ENCODE data around the gene WWOX. TPM values are rescaled to one million over a fixed set of nuclear protein-coding genes. Genes with fewer than 3 reads are reported as not detected.

Gene WWOX
- total and polyA plus RNA-seq, 2 of the 13 experiments (the other 11 are each of a cell fraction or from before 2014, with no cell fraction given): 9.1 to 37.4 TPM

DNA sequence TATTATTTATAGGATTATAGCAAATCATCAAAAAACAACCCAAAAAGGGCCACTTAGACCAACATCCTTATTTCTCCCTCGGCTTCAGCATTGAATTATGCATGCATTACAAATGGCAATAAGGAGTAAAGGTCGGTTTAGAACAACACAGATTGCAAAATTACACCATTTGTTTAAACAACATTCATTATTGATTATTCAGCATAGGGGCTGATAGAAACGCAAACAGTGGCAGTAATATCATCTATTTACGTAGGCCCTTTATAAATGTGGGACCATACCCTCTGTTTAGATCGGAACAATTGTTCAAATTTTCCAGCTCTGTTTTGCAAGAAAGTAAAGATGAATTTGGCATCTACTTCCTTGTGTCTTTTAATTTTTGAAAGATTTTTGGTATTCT, 153.3 kb downstream of the WWOX start (continued):
- TF ChIP-seq, protein P1, sequence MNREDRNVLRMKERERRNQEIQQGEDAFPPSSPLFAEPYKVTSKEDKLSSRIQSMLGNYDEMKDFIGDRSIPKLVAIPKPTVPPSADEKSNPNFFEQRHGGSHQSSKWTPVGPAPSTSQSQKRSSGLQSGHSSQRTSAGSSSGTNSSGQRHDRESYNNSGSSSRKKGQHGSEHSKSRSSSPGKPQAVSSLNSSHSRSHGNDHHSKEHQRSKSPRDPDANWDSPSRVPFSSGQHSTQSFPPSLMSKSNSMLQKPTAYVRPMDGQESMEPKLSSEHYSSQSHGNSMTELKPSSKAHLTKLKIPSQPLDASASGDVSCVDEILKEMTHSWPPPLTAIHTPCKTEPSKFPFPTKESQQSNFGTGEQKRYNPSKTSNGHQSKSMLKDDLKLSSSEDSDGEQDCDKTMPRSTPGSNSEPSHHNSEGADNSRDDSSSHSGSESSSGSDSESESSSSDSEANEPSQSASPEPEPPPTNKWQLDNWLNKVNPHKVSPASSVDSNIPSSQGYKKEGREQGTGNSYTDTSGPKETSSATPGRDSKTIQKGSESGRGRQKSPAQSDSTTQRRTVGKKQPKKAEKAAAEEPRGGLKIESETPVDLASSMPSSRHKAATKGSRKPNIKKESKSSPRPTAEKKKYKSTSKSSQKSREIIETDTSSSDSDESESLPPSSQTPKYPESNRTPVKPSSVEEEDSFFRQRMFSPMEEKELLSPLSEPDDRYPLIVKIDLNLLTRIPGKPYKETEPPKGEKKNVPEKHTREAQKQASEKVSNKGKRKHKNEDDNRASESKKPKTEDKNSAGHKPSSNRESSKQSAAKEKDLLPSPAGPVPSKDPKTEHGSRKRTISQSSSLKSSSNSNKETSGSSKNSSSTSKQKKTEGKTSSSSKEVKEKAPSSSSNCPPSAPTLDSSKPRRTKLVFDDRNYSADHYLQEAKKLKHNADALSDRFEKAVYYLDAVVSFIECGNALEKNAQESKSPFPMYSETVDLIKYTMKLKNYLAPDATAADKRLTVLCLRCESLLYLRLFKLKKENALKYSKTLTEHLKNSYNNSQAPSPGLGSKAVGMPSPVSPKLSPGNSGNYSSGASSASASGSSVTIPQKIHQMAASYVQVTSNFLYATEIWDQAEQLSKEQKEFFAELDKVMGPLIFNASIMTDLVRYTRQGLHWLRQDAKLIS (CRISPR knock-in tag; IDR thresholded peaks at IDR 0.05): no peak
- TF ChIP-seq KMT2B (CRISPR knock-in tag; IDR thresholded peaks at IDR 0.05): 0 out of 2 replicates have a peak, but pooled peaks have one; percentile 56
- TF ChIP-seq, protein P2, sequence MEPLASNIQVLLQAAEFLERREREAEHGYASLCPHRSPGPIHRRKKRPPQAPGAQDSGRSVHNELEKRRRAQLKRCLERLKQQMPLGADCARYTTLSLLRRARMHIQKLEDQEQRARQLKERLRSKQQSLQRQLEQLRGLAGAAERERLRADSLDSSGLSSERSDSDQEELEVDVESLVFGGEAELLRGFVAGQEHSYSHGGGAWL (CRISPR knock-in tag; IDR thresholded peaks at IDR 0.05): no peak
- TF ChIP-seq TOE1 (CRISPR knock-in tag; IDR thresholded peaks at IDR 0.05): peak; percentile 62; the same call in 1 of the 2 replicates
- TF ChIP-seq CHD2 (IDR thresholded peaks at IDR 0.05; ENCODE audit: low read depth, low read length): no peak
- no peak for TF ChIP-seq ZNF7 (CRISPR knock-in tag; IDR thresholded peaks at IDR 0.05)
- TF ChIP-seq, protein P3, sequence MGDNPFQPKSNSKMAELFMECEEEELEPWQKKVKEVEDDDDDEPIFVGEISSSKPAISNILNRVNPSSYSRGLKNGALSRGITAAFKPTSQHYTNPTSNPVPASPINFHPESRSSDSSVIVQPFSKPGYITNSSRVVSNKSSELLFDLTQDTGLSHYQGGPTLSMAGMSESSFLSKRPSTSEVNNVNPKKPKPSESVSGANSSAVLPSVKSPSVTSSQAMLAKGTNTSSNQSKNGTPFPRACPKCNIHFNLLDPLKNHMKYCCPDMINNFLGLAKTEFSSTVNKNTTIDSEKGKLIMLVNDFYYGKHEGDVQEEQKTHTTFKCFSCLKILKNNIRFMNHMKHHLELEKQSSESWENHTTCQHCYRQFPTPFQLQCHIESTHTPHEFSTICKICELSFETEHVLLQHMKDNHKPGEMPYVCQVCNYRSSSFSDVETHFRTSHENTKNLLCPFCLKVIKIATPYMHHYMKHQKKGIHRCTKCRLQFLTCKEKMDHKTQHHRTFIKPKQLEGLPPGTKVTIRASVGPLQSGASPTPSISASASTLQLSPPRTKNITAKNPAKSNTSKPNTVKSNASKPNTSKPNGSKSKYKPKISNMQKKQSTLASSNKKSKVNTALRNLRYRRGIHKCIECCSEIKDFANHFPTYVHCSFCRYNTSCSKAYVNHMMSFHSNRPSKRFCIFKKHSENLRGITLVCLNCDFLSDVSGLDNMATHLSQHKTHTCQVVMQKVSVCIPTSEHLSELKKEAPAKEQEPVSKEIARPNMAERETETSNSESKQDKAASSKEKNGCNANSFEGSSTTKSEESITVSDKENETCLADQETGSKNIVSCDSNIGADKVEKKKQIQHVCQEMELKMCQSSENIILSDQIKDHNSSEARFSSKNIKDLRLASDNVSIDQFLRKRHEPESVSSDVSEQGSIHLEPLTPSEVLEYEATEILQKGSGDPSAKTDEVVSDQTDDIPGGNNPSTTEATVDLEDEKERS (CRISPR knock-in tag; IDR thresholded peaks at IDR 0.05): peak; percentile 80; the same call in 1 of the 2 replicates
- TF ChIP-seq, protein P4, sequence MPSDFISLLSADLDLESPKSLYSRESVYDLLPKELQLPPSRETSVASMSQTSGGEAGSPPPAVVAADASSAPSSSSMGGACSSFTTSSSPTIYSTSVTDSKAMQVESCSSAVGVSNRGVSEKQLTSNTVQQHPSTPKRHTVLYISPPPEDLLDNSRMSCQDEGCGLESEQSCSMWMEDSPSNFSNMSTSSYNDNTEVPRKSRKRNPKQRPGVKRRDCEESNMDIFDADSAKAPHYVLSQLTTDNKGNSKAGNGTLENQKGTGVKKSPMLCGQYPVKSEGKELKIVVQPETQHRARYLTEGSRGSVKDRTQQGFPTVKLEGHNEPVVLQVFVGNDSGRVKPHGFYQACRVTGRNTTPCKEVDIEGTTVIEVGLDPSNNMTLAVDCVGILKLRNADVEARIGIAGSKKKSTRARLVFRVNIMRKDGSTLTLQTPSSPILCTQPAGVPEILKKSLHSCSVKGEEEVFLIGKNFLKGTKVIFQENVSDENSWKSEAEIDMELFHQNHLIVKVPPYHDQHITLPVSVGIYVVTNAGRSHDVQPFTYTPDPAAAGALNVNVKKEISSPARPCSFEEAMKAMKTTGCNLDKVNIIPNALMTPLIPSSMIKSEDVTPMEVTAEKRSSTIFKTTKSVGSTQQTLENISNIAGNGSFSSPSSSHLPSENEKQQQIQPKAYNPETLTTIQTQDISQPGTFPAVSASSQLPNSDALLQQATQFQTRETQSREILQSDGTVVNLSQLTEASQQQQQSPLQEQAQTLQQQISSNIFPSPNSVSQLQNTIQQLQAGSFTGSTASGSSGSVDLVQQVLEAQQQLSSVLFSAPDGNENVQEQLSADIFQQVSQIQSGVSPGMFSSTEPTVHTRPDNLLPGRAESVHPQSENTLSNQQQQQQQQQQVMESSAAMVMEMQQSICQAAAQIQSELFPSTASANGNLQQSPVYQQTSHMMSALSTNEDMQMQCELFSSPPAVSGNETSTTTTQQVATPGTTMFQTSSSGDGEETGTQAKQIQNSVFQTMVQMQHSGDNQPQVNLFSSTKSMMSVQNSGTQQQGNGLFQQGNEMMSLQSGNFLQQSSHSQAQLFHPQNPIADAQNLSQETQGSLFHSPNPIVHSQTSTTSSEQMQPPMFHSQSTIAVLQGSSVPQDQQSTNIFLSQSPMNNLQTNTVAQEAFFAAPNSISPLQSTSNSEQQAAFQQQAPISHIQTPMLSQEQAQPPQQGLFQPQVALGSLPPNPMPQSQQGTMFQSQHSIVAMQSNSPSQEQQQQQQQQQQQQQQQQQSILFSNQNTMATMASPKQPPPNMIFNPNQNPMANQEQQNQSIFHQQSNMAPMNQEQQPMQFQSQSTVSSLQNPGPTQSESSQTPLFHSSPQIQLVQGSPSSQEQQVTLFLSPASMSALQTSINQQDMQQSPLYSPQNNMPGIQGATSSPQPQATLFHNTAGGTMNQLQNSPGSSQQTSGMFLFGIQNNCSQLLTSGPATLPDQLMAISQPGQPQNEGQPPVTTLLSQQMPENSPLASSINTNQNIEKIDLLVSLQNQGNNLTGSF (CRISPR knock-in tag; IDR thresholded peaks at IDR 0.05): no peak
- no peak for TF ChIP-seq MYNN (CRISPR knock-in tag; IDR thresholded peaks at IDR 0.05; ENCODE audit: low read depth)
- TF ChIP-seq HCFC1 (IDR thresholded peaks at IDR 0.05; ENCODE audit: low read depth, low read length): no peak
- TF ChIP-seq, protein P5, sequence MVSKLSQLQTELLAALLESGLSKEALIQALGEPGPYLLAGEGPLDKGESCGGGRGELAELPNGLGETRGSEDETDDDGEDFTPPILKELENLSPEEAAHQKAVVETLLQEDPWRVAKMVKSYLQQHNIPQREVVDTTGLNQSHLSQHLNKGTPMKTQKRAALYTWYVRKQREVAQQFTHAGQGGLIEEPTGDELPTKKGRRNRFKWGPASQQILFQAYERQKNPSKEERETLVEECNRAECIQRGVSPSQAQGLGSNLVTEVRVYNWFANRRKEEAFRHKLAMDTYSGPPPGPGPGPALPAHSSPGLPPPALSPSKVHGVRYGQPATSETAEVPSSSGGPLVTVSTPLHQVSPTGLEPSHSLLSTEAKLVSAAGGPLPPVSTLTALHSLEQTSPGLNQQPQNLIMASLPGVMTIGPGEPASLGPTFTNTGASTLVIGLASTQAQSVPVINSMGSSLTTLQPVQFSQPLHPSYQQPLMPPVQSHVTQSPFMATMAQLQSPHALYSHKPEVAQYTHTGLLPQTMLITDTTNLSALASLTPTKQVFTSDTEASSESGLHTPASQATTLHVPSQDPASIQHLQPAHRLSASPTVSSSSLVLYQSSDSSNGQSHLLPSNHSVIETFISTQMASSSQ (IDR thresholded peaks at IDR 0.05; ENCODE audit: low read depth): peak; percentile 67; the same call in 1 of the 2 replicates
- TF ChIP-seq, protein P5 (CRISPR knock-in tag; IDR thresholded peaks at IDR 0.05; ENCODE audit: borderline replicate concordance): no peak
- TF ChIP-seq ZFAT (CRISPR knock-in tag; conservative IDR thresholded peaks at IDR 0.05): no peak
